AG08396 (cell line): ENCODE data around the gene CDH7.

Experiments used
- DNase-seq: peaks from one replicate; pipeline ENCODE4 v3.0.0; 2012; ENCODE audit warnings: low spot score, mixed read lengths

Gene CDH7

DNA sequence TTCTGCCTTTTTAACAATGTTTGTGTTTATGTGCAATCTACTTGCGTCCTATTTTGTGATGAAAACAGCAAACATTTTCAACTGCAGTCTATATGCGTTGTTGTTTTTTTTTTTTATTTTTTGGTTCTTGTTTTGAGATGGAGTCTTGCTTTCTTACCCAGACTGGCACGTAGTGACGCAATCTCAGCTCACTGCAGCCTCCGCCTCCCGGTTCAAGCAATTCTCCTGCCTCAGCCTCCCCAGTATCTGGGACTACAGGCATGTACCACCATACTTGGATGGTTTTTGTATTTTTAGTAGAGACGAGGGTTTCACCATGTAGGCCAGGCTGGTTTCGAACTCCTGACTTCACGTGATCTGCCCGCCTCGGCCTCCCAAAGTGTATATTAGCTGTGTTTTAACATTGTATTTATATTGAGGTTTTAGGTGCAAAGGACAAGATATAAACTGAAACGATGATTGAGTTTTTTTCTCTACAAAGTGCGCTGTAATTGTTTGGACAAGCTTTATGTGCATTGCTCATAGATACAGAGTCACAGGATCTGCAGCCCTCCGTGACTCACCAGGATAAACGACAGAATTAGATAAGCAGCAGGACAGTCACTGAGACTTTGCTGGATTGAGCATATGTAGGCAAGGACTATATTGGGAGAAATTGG is 17.4 kb downstream of the CDH7 start:
- DNase-seq = no peak

DNA sequence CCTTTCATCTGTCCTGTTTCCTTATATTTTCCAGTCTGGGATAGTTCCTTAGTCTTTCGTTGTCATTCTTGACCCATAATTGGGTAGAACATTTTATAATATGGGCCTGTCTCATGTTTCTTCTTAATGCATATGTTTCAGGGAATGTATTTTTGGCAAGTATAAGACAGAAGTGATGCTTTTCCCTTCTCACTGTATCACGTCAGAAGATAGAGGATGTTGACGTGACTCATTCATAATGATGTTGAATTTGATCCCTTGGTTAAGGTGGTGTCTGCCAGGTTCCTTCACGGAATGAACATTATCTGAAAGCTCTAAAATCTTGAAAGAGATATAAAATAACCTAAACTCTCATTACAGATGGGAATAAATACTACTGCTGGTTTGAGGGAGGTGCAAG is 18.8 kb downstream of the CDH7 start:
- DNase-seq = no peak

DNA sequence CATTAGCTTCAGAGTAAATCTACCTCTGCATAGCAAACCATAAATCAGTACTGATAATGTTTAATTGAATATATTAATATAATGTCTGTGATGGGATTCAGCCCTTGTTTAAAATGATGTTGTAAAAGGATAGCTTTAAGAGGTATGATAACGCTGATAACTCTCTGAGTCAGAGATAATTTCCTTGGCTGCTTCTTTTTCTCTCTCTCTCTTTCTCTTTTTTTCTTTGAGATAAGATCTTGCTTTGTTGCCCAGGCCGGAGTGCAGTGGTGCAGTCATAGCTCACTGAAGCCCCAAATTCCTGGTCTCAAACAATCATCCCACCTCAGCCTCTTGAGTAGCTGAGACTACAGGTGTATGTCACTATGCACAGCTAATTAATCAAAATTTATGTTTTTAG is 35.7 kb downstream of the CDH7 start:
- no peak for DNase-seq

DNA sequence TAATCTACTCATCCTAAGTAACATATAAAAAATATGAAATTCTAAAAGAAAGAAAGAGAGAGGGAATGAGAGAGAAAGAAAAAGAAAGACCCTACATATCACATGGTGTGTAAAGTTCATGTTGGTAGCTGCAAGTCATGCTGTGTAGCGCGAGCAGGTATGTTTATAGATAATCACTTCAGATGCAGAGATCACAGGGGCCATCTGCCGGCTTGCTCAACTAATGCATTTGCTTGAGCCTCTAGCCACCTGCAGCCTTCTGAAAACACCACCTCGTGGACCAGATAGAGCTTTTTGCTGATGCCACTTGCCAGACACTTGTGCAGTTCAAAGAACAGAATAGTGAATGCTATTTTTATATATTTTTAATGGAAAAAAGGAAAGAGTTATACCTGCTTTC is 37.6 kb downstream of the CDH7 start:
- no peak for DNase-seq

DNA sequence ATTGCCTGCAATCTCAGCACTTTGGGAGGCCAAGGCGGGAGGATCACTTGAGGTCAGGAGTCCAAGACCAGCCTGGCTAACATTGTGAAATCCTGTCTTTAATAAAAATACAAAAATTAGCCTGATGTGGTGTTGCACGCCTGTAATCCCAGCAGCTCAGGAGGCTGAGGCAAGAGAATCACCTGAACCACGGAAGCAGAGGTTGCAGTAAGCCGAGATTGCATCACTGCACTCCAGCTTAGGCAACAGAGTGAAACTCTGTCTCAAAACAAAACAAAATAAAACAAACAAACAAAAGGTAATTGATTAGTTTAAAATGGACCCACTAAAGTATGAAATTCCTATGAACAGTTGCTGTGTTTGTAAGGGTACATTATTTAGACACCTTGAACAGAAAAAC is 39.8 kb downstream of the CDH7 start:
- DNase-seq = no peak

DNA sequence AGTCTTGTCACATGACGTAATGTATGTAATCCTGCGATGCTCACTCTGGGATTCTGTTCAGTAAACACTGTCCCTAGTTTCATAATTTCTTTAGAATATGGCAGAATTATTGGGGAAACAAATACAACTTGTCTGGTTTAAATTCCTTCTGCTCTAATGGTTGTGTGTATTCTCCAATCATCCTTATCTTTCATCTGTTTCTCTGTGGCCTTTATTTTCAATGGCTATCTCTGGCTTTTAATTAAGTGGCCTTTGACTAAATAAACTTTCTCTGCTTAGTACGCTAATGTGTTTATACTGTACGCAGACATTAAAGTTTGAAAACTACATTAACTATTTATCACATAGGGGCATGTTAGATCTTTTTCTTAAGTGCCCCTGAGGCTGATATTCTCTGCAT is 40.9 kb downstream of the CDH7 start:
- no peak for DNase-seq

DNA sequence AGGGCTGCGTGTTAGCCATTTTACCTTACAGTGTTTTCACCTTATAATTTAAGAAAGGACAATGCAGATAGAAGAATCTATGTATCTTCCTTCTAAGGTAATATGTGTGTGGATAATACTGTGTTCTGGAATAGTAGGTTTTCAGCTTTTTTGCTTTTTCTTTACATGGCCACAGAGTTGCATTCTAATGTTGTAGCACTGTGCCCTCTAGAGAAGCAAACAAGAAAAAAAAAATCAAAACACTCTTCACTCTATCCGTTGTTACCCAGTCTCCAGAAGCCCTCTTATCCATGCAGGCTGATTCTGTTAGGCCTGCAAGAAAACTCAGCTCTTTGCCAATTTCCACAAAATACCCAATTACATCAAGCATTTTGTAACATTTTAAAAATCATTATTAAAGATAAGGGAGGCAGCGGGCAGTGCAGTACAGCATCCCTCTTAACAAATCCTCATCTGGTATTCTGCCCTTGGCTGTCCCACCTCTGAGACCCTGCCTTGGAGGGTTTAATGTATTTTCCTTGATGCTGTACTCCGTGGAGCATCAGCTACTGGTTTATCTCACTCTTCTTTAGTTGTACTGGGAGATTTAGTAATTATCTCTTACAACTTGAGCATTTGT is 41.8 kb downstream of the CDH7 start:
- no peak for DNase-seq

DNA sequence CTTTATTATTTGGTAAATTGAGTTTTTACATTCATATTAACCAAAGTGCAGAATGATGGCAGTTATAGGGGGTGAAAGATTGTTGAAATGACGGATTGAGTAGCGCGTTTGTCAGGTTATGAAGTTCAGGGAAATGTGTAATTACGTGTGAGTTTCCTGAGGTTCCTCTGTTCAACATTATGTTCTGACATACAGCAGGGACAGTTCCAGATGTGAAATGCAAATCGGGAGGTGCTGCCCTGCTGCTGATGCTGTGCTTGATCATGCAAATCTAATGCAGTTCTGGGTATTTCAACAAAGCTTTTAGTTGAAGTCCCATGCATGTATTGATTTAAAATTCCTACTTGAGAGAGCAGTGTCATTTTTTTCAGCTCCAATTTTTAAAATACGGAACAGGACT is 57.9 kb downstream of the CDH7 start:
- DNase-seq = no peak

DNA sequence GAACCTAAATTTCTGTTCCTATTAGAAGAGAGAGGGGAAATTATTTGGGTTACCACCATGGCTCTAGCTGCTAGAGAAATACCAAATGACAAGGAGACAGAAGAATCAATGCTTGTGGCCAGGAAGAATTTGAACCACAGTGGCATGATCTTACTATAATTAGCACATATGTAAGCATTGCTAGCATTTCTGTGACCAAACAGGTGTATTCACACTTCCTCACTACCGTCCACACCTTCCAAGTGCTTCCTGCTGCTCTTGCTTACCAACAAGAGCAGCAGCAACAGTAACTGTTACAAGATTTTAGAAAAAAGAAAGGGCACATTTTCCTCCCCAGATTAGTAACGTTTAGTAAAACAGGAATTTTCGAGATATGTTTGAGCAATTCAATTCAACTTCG is 60.5 kb downstream of the CDH7 start:
- DNase-seq = no peak

DNA sequence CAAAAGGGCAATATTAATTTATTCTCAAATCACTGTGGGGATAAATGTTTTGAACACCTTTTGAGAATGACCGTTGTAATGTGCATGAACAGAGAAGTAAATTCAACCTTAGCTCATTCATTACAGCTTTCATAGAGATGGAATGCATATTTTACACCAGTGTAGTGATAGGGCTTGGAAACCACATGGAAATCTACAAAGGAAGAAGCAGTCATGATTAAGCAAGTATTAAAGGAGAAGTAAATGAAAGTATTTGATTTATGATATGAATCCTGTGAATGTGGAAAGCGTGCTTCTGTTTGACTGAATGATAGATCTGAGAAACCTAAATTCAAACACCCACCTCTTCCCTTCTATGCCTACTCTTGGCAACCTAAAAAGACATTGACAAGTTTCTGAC is 64.7 kb downstream of the CDH7 start:
- DNase-seq = no peak

DNA sequence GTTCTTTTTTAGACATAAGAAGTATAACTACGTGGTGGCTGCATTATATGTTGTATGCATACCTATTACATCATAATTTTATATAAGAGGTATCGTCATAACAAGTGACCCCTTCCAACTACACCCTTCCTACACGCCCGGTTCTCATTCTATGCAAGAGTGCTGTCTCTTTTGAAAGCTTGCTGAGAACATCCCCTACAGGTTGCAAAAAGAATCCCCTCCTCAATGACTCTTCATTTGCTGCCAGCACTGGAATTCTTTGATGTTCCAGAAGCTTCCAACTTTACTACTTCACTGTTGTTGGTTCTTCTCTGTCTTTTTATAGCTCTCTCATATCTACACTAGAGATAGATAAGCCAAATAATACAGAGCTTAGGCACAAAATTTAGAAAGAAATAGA is 66.4 kb downstream of the CDH7 start:
- no peak for DNase-seq

DNA sequence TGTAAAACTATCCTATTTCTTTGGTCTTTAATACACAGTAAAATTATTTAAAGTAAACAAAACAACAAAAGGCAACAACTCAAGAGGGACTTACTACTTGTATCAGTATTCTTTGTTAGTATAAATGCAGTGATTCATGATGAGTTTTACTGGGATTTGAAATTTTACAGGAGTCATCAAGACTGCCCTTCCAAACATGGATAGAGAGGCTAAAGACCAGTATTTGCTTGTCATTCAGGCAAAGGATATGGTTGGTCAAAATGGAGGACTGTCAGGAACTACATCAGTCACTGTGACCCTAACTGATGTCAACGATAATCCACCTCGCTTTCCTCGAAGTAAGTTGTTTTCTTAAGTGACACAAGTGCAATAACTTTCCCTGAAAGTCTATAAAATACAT is 71.1 kb downstream of the CDH7 start:
- DNase-seq = no peak

DNA sequence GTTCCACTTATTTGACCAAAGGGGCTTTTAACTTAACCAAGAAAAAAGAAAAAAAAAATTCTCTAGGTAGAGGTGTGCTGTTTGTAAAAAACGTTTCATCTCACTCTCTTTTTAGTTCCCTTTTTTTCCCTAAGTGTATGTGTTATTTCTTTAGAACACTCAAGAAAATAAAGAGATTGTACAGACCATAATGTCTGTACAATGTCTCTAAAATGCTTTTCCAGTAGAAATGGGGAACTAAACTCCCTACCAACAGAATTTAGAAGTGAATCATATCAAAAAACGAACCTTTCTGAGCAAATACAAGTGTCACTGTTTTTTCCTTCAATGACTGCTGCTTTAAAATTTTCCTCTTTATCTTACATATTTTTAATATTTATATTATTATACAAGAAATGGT is 72.0 kb downstream of the CDH7 start:
- no peak for DNase-seq

DNA sequence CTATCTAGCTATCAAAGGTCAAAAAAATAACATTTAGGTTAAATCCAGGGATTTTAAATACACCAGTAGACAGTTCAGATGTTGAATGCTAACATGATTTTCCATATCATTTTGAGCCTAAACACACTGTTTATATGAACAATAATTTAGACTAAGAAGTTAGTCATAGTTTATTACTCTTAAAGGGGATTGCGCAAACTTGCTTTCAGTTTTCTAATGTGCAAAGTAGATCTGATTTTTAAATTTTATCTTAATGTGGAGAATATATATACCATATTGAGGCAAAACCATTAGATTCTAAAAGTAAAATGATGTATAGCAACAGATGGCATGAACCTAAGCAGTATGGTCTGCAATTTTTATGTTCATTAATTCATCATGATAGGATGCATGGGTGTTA is 76.6 kb downstream of the CDH7 start:
- DNase-seq = no peak

DNA sequence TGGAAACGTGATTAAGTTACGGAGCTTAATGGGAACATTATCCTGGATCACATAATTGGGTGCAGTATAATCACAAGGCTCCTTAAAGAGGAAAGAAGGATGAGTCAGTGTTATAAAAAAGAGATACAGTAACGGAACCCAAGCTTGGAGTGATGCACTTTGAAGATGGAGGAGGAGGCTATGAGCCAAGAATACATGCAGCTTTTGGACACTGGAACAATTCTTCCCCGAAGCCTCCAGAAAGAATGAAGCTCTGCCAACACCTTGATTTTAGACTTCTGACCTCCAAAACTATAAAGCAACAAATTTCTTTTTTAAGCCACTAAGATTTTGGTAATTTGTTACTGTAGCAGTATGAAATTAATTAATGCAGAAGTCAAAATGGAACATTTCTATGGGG is 85.1 kb downstream of the CDH7 start:
- DNase-seq = no peak

DNA sequence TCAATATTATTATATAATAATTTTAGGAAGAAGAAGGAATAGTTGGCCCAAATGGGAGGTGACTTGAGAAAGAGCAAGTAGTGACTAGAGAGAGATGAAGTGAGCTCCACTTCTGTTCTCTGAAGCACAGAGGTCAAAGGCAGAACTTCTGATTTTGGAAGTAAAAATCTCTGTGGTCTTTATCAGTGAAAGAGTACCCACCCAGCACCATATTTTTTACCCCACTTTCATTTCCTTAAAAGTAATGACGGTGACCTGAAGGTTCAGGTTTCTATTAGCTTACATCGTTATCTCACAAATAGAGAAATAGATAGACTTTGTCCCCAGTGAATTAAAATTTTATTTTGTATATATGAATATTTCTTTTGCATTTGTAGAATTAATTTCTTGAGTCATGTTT is 95.3 kb downstream of the CDH7 start:
- DNase-seq = no peak

DNA sequence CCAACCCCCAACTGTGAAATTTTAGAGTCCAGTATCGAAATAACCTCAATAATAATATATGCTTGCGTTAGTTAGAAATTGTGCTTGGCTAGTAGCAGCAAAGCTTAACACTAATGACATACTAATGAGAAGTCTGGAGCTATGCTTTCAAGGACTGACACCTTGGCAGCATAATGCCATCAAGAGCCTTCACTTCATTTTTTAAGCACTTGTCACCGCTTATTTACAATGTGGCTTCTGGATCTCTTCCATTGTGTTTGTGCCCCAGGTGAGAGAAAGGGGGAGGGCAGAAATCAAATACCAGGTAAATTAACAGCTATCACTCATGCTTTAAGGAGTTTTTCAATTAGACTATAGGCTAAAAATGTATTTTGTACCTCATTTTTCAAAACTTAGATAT is 101.5 kb downstream of the CDH7 start:
- no peak for DNase-seq

DNA sequence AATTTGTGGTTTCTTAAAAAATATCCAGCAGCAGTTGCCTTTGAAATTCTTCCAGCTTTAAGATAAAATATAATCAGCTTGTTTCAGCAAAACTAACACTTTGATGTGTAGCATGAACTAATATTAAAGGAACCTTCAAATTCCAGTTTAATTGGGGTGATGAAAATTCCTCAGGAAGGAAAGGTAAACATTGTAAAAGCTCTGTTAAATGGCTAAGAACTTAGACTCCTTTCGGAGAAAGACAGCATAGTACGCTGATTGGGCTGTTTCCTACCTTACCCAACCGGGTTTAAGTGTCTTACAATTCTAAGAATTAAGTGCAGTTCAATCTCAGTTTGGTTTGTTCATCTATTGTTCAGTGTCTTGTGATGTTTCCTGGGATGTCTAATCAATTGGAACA is 108.3 kb downstream of the CDH7 start:
- DNase-seq = no peak

DNA sequence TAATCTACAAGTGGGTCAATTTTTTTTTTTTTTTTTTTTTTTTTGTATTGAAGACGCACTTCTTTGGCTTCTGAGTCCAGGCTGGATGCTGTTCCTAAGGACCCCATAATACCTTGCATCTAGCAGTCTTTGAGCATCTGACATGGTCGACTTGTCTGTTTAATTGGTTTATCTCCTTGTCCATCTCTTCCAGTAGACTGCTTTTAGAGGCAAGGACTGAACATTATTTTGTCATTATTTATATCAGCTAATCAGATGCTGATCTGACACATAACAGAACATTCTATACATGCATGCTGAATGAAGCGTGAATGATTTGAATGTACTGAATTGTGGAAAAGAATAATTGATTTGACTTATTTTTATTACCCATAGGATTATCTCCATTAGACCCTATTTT is 118.7 kb downstream of the CDH7 start:
- DNase-seq = no peak

DNA sequence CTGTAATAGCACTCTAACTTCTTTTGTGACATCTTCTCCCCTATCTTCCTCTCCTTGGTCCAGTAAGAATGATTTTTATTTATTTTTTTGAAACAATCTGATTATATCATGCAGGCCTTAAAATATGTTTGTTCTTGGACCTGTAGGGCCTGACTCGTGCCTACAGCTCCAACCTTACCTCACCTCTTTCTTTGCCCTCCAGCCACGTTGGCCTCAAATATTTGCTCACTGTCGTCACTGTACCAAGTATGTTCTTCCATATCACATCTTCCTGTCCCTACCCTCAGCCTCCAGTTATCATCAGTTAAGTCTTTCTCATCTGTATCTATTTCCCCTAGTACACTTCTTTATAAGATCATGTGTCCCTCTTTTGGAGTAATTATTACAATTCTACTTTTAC is 125.5 kb downstream of the CDH7 start:
- no peak for DNase-seq

DNA sequence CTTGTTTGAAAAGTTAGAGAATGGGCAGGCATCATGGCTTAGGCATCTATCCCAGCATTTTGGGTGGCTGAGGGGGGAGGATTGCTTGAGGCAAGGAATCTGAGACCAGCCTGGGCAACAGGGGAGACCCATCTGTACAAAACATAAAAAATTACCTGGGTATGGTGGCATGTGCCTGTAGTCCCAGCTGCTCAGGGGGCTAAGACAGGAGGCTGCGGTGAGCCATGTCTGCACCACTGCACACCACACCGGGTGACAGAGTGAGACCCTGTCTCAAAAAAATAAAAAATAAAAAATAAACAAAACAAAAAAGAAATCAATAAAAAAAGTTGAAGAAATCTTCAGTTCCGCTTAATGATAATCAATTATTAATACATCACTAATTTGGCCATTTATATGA is 146.5 kb downstream of the CDH7 start:
- DNase-seq = no peak

DNA sequence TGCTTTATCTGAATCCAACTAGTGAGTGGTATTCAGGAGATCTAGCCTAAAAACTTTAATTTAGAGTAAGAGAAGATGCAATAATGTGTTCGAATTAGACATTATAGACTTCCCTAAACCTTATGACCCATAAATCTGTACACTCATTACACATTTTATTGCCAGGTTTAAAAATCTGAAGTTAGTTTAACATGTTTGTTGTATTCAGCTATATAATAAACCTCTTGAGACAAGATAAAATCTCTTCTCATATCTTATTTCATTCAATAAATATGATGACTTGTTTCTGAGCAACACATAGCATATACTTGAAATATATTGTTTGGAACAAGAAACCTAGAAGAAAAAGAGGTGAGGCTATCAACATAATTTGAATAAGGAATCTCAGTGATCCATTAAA is 150.7 kb downstream of the CDH7 start:
- DNase-seq = no peak

DNA sequence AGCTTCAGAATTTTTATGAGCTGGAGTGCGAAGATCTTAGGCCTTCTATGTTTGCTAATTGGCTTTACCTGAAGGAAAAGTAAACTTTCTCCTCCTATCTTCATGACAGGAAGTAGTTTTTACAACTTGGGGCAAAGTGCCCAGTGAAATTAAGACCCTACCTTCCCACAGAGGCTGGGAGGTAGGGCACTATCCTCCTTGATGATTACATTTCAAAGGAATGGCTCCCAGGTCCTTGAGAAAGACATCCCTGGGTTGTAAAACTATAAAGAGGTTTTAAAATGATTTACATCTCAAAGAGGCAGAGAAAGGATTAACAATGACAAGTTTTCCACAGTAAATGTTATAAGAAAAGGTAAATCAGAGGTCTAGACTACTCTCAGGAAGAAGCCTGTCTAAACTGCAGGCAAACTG is 155.8 kb downstream of the CDH7 start:
- no peak for DNase-seq

DNA sequence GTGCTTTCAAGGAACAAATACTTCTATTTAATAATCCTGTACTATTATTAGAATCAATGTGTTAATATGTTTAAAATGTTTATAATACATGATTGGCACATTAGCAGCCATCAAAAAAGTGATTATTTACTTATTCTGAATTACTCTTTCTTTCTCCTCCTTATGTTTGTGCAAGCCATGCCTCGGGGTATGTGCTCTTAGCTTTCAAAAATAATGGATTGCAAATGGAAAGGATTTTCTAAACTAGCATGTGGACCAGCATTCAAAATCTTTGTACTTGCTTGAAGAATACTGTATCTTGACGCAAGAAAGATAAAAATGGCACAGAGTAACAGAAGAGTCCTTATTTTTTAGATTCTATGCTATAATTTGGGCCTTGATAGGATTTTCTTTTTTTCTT is 156.5 kb downstream of the CDH7 start:
- no peak for DNase-seq

DNA sequence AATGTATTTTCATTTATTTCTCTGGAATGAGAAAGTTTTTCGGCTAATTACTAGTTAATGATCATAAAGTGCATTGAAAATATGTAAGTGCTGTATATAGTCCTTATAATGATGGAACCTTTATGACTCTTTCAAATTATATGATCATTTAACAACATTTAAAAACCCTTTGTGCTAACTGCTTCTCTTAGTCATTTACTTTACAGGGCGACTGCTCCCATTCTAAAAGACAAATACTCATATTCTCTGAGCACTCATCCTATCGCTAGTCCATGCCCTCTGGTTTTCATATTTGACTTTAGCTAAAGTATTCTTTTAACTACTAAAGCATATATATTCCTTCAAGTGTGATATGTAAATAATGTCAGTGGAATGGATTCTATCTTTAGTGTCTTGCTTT is 168.2 kb downstream of the CDH7 start:
- no peak for DNase-seq
